Cardiac fibroblast (primary cell): ENCODE data around the gene IDH3G.

Experiments
- DNase-seq, 2 donors: peaks; one replicate each; pipeline versions ENCODE4 v3.0.0 to v3.0.0-alpha.2; 2010; ENCODE audit warnings: low read depth in 2 of 2
- H3K4me3 ChIP-seq, 2 donors: replicated peaks in 1 of 2; 1 replicate in 1 of 2; 2 replicates in 1 of 2; pipeline ENCODE4 v1.5.1; 2011; ENCODE audit warnings: low read depth in 2 of 2, low read length in 2 of 2, mild to moderate bottlenecking in 2 of 2, moderate library complexity in 1 of 2
- CTCF ChIP-seq: IDR thresholded peaks from one replicate; pipeline ENCODE4 v1.5.1; 2011; ENCODE audit warnings: low read depth, mild to moderate bottlenecking, low read length, inconsistent platforms

Gene IDH3G

GRCh38 chrX:153773741-153774575, 20.2 kb downstream of the IDH3G start:
- TF ChIP-seq CTCF: no peak
- DNase-seq: no peak
- H3K4me3 ChIP-seq: no peak overlapping the region

- no peak for TF ChIP-seq CTCF
- DNase-seq: no peak
- H3K4me3 ChIP-seq: no peak overlapping the region
These were observed 21.0 kb downstream of the IDH3G start for GRCh38 chrX:153773218-153773611.

- no peak overlapping the region for H3K4me3 ChIP-seq
- TF ChIP-seq CTCF: no peak
- DNase-seq: no peak
These were observed 21.6 kb downstream of the IDH3G start for GRCh38 chrX:153772316-153773217.

GRCh38 chrX:153771415-153772315, 22.5 kb downstream of the IDH3G start:
- no peak for TF ChIP-seq CTCF
- no peak for DNase-seq
- no peak overlapping the region for H3K4me3 ChIP-seq

- TF ChIP-seq CTCF: no peak
- no peak overlapping the region for H3K4me3 ChIP-seq
- DNase-seq: no peak
These were observed 23.4 kb downstream of the IDH3G start for GRCh38 chrX:153770601-153771414.
